SK-N-SH (cell line): ENCODE measurements around the gene PON3. TPM values are rescaled to one million over a fixed set of nuclear protein-coding genes. Genes with fewer than 3 reads are reported as not detected.

Experiments used
- CTCF ChIA-PET: fragments of 300-600, 350-600 bp; formaldehyde crosslinking; extraction: SDS; loops from one replicate; lab custom pipeline; 2021; lab: Yijun Ruan, JAX
- POLR2A ChIA-PET: fragments of 350-600 bp; sonication (Branson Sonifier 250); formaldehyde crosslinking; extraction: SDS; loops from one replicate; lab custom pipeline; 2020; ENCODE audit warnings: antibody characterized with exemption, inconsistent platforms; lab: Yijun Ruan, JAX
- DNase-seq: peaks from one replicate; pipeline ENCODE4 v3.0.0; 2012
- H2AFZ ChIP-seq: fragments of 200-600 bp; sonication (generic); 2 replicates; pipeline ENCODE4 v1.8.1; 2016; ENCODE audit warnings: antibody characterized with exemption, mild to moderate bottlenecking, low read depth
- H3F3A ChIP-seq: fragments of 200-600 bp; sonication (generic); replicated peaks from 2 replicates; pipeline ENCODE3; 2016; ENCODE audit warnings: antibody characterized with exemption, mild to moderate bottlenecking; ENCODE audit not compliant: insufficient read depth
- H3K27ac ChIP-seq, 2 experiments: fragments of 200-500 bp in 1 of 2; fragments of 200-600 bp in 1 of 2; sonication (Bioruptor generic) in 1 of 2; sonication (generic), shearing (Covaris generic) in 1 of 2; 2 replicates each; pipeline versions ENCODE4 v1.5.1 to v1.6.1; 2014 to 2016; ENCODE audit warnings: low read depth in 2 of 2, inconsistent platforms in 1 of 2, low read length in 1 of 2, mild to moderate bottlenecking in 1 of 2, mixed read lengths in 1 of 2
- H3K27me3 ChIP-seq: fragments of 200-600 bp; sonication (generic), shearing (Covaris generic); 2 replicates; pipeline ENCODE4 v1.6.1; 2016; ENCODE audit warnings: mixed run types; ENCODE audit not compliant: insufficient read depth
- H3K36me3 ChIP-seq, 2 experiments: fragments of 200-500 bp in 1 of 2; fragments of 200-600 bp in 1 of 2; sonication (Bioruptor generic) in 1 of 2; sonication (generic) in 1 of 2; replicated peaks in 1 of 2; 2 replicates each; pipeline versions ENCODE3 to v1.5.1; 2014 to 2016; ENCODE audit warnings: low read length in 1 of 2, mild to moderate bottlenecking in 1 of 2; ENCODE audit not compliant: insufficient read depth in 2 of 2, control insufficient read depth in 1 of 2
- H3K4me1 ChIP-seq, 2 experiments: fragments of 200-500 bp in 1 of 2; fragments of 200-600 bp in 1 of 2; sonication (Bioruptor generic) in 1 of 2; sonication (generic), shearing (Covaris generic) in 1 of 2; 2 replicates each; pipeline versions ENCODE4 v1.5.1 to v1.6.1; 2014 to 2016; ENCODE audit warnings: low read depth in 1 of 2, low read length in 1 of 2, mixed run types in 1 of 2; ENCODE audit not compliant: insufficient read depth in 2 of 2, control insufficient read depth in 1 of 2
- H3K4me2 ChIP-seq: fragments of 200-600 bp; sonication (generic), shearing (Covaris generic); 2 replicates; pipeline ENCODE4 v1.6.1; 2017; ENCODE audit warnings: mixed run types
- H3K4me3 ChIP-seq, 2 experiments: fragments of 200-500 bp in 1 of 2; fragments of 200-600 bp in 1 of 2; sonication (Bioruptor generic) in 1 of 2; sonication (generic), shearing (Covaris generic) in 1 of 2; 2 replicates each; pipeline versions ENCODE4 v1.5.1 to v1.8.1; 2014 to 2016; ENCODE audit warnings: low read depth in 2 of 2, inconsistent platforms in 1 of 2, low read length in 1 of 2, mild to moderate bottlenecking in 1 of 2, mixed read lengths in 1 of 2, moderate library complexity in 1 of 2
- H3K79me2 ChIP-seq: fragments of 200-600 bp; sonication (generic); 2 replicates; pipeline ENCODE4 v1.8.1; 2017; ENCODE audit warnings: mild to moderate bottlenecking; ENCODE audit not compliant: insufficient read depth
- H3K9ac ChIP-seq: fragments of 200-600 bp; sonication (generic); 2 replicates; pipeline ENCODE4 v1.6.1; 2017; ENCODE audit warnings: mixed run types
- H3K9me2 ChIP-seq: fragments of 200-600 bp; sonication (generic); 2 replicates; pipeline ENCODE4 v1.6.1; 2017; ENCODE audit warnings: mixed run types
- H3K9me3 ChIP-seq: fragments of 200-600 bp; sonication (generic); 2 replicates; pipeline ENCODE4 v1.6.1; 2017; ENCODE audit warnings: mixed run types, mild to moderate bottlenecking, moderate library complexity
- H4K20me1 ChIP-seq: fragments of 200-600 bp; sonication (generic); 2 replicates; pipeline ENCODE4 v1.6.1; 2017; ENCODE audit warnings: mild to moderate bottlenecking, mixed run types; ENCODE audit not compliant: insufficient read depth
- CHD2 ChIP-seq: fragments of 150-350 bp; IDR thresholded peaks from 2 replicates; pipeline ENCODE4 v1.6.1; 2018; ENCODE audit warnings: low read length; ENCODE audit not compliant: partially characterized antibody
- ELF1 ChIP-seq: IDR thresholded peaks from 2 replicates; pipeline ENCODE4 v1.4.0; 2012
- EP300 ChIP-seq, 2 experiments: IDR thresholded peaks; 2 replicates each; pipeline versions ENCODE4 v1.4.0 to v1.6.1; 2012; ENCODE audit warnings: borderline replicate concordance in 1 of 2, low read depth in 1 of 2, low read length in 1 of 2
- FOSL2 ChIP-seq: IDR thresholded peaks from 2 replicates; pipeline ENCODE4 v1.4.0; 2012; ENCODE audit warnings: low read depth, mild to moderate bottlenecking, moderate library complexity, borderline replicate concordance
- FOXJ3 ChIP-seq: sonication (generic); formaldehyde crosslinking; IDR thresholded peaks from 2 replicates; pipeline ENCODE4 v1.5.1; 2020; ENCODE audit warnings: mild to moderate bottlenecking, missing genetic modification reagents
- FOXM1 ChIP-seq: IDR thresholded peaks from 2 replicates; pipeline ENCODE4 v1.4.0; 2012; ENCODE audit warnings: low read depth, mild to moderate bottlenecking
- GABPA ChIP-seq: IDR thresholded peaks from 2 replicates; pipeline ENCODE4 v1.4.0; 2012; ENCODE audit warnings: low read depth, mild to moderate bottlenecking
- GATA2 ChIP-seq: sonication (generic); formaldehyde crosslinking; IDR thresholded peaks from 2 replicates; pipeline ENCODE4 v1.5.0; 2020; ENCODE audit warnings: mild to moderate bottlenecking, missing genetic modification reagents
- MEF2A ChIP-seq: IDR thresholded peaks from 2 replicates; pipeline ENCODE4 v1.4.0; 2012; ENCODE audit warnings: low read depth, borderline replicate concordance
- NFIC ChIP-seq: IDR thresholded peaks from 2 replicates; pipeline ENCODE4 v1.4.0; 2012; ENCODE audit warnings: borderline replicate concordance
- NRF1 ChIP-seq: IDR thresholded peaks from 2 replicates; pipeline ENCODE4 v1.6.1; 2012; ENCODE audit warnings: low read depth, mild to moderate bottlenecking, low read length
- PBX3 ChIP-seq: IDR thresholded peaks from 2 replicates; pipeline ENCODE4; 2012
- RAD21 ChIP-seq: IDR thresholded peaks from 2 replicates; pipeline ENCODE4 v1.6.1; 2012; ENCODE audit warnings: mild to moderate bottlenecking, low read length
- RCOR1 ChIP-seq: fragments of 150-350 bp; IDR thresholded peaks from 2 replicates; pipeline ENCODE4 v1.6.1; 2017; ENCODE audit warnings: antibody characterized with exemption, low read length
- RFX5 ChIP-seq: IDR thresholded peaks from 2 replicates; pipeline ENCODE4 v1.6.1; 2012; ENCODE audit warnings: mild to moderate bottlenecking, improper control_type of control experiment, low read length
- SIN3A ChIP-seq: IDR thresholded peaks from 2 replicates; pipeline ENCODE4 v1.6.1; 2012; ENCODE audit warnings: low read depth, mild to moderate bottlenecking, low read length, moderate library complexity, borderline replicate concordance
- SMC3 ChIP-seq: IDR thresholded peaks from 2 replicates; pipeline ENCODE4 v1.6.1; 2012; ENCODE audit warnings: low read depth, low read length, improper control_type of control experiment
- TAF1 ChIP-seq: IDR thresholded peaks from 2 replicates; pipeline ENCODE4 v1.6.1; 2012; ENCODE audit warnings: low read depth, mild to moderate bottlenecking, low read length, moderate library complexity, borderline replicate concordance
- TCF12 ChIP-seq: IDR thresholded peaks from 2 replicates; pipeline ENCODE4 v1.4.0; 2012
- TEAD4 ChIP-seq: IDR thresholded peaks from 2 replicates; pipeline ENCODE4 v1.4.0; 2012; ENCODE audit warnings: mild to moderate bottlenecking, borderline replicate concordance; ENCODE audit not compliant: insufficient read depth
- USF1 ChIP-seq: IDR thresholded peaks from 2 replicates; pipeline ENCODE4 v1.4.0; 2012; ENCODE audit warnings: low read depth, borderline replicate concordance
- USF2 ChIP-seq: fragments of 150-350 bp; IDR thresholded peaks from 2 replicates; pipeline ENCODE4 v1.6.1; 2017; ENCODE audit warnings: antibody characterized with exemption, low read length, low read depth, borderline replicate concordance
- WGBS: methylation state at CpG from one replicate; pipeline ENCODE4 v1.1.6; 2017; ENCODE audit warnings: low lambda C conversion rate; 5-methylcytosine and 5-hydroxymethylcytosine counted together
- polyA plus RNA-seq, 3 experiments: library from polyadenylated mRNA; depleted of rRNA; stranded (reverse); fragments of >200 nt; gene quantifications; 2 replicates each; pipeline ENCODE4 v1.2.3, GENCODE V29; 2012

The PON3 gene
- polyA plus RNA-seq, 1 of the 3 experiments (the other 2 are of a cell fraction), result not detected

- Histone ChIP-seq H3K9ac (no peak overlapping the region), H2AFZ (peak overlapping the region; percentile 49; the same call in 1 of the 2 replicates), H3K4me3 (peak overlapping the region in 1 of 2 experiments; percentile 14; a peak in 1 of 4 replicates), H3K79me2 (no peaks in the 10 kb centered on the region), H3K27me3 (no peaks in the 10 kb centered on the region), H3K27ac (no peak overlapping the region), H3K4me1 (peaks cover 0 to 2% of the 10 kb centered on the region in 2 experiments; a peak in 1 of 4 replicates), H3K9me2 (no peaks in the 10 kb centered on the region), H4K20me1 (no peaks in the 10 kb centered on the region), H3K9me3 (no peaks in the 10 kb centered on the region), H3F3A (no peaks in the 10 kb centered on the region), H3K36me3 (no peaks in the 10 kb centered on the region), H3K4me2 (no peak overlapping the region)
- POLR2A ChIA-PET, result no interaction called here
- TF ChIP-seq USF2 (no peak), PBX3 (no peak), RAD21 (no peak), NFIC (no peak), NRF1 (no peak), ELF1 (no peak), SMC3 (no peak), FOSL2 (no peak), TEAD4 (no peak), GATA2 (CRISPR knock-in tag) (no peak), FOXM1 (no peak), TCF12 (no peak)
- no peak for DNase-seq
- WGBS, result 38% methylated on average over 14 of the region's 18 CpGs
- CTCF ChIA-PET, result no interaction called here
Measured at GRCh38 chr7:95376632-95377400, 19.4 kb downstream of the PON3 start.

GRCh38 chr7:95375591-95376257, 20.5 kb downstream of the PON3 start:
- WGBS, result 16% methylated on average over 2 of the region's 2 CpGs
- Histone ChIP-seq H3K79me2 (no peaks in the 10 kb centered on the region), H3K9ac (no peak overlapping the region), H3K9me3 (no peaks in the 10 kb centered on the region), H3K4me3 (no peak overlapping the region), H3K4me2 (no peak overlapping the region), H3K9me2 (no peaks in the 10 kb centered on the region), H3F3A (no peaks in the 10 kb centered on the region), H4K20me1 (no peaks in the 10 kb centered on the region), H2AFZ (no peak overlapping the region), H3K4me1 (peaks cover 0 to 2% of the 10 kb centered on the region in 2 experiments; a peak in 1 of 4 replicates), H3K36me3 (no peaks in the 10 kb centered on the region), H3K27ac (no peak overlapping the region), H3K27me3 (no peaks in the 10 kb centered on the region)
- POLR2A ChIA-PET, result no interaction called here
- DNase-seq, result no peak
- CTCF ChIA-PET, result interaction anchor here (1.0 kb wide), 1 partner anchor 68 kb away, joined by 3 read pairs; no protein-coding TSS in a partner anchor
- TF ChIP-seq CHD2 (no peak), EP300 (IDR thresholded peaks at IDR 0.05; ENCODE audit: borderline replicate concordance in 1 of 2, low read depth in 1 of 2, low read length in 1 of 2) (no peak), FOXJ3 (CRISPR knock-in tag) (no peak), TEAD4 (no peak), RCOR1 (no peak), NRF1 (no peak), FOXM1 (no peak), MEF2A (no peak), ELF1 (no peak), SMC3 (no peak), SIN3A (no peak), TAF1 (no peak), RAD21 (no peak), USF2 (no peak), RFX5 (no peak), USF1 (no peak), GABPA (no peak)
